Measurements from ENCODE around the gene SYT2. TPM values are rescaled to one million over a fixed set of nuclear protein-coding genes. Genes with fewer than 3 reads are reported as not detected.

SYT2 gene
- total and polyA plus RNA-seq, 2 donors from 2014 or later, result 0.15 to 0.19 TPM

- intact Hi-C loops (cut with DNase I), result no loop called here
- Histone ChIP-seq H3K9me3 (ENCODE audit: control insufficient read depth in 2 of 3, insufficient read depth in 1 of 3, low read length in 3 of 3) (no peaks in the 10 kb centered on the region), H3K4me3 (ENCODE audit: low read length in 3 of 3) (no peak overlapping the region), H3K36me3 (ENCODE audit: control insufficient read depth in 2 of 3, insufficient read depth in 3 of 3, low read length in 3 of 3) (no peaks in the 10 kb centered on the region), H3K4me1 (ENCODE audit: control insufficient read depth in 2 of 3, insufficient read depth in 2 of 3, low read depth in 1 of 3, low read length in 3 of 3) (no peaks in the 10 kb centered on the region), H3K9ac (ENCODE audit: low read length in 3 of 3) (no peak overlapping the region), H3K27ac (ENCODE audit: low read depth in 2 of 2, low read length in 2 of 2) (no peak overlapping the region), H3K27me3 (ENCODE audit: control insufficient read depth, insufficient read depth, low read length) (no peaks in the 10 kb centered on the region)
- TF ChIP-seq CTCF (IDR thresholded peaks at IDR 0.05; ENCODE audit: borderline replicate concordance, extremely low read depth, insufficient read depth), result no peak
- FAIRE-seq (no peak), DNase-seq (no peak)
Observed at GRCh38 chr1:202689082-202689481, 21.2 kb downstream of the SYT2 start.

- Histone ChIP-seq H3K36me3 (ENCODE audit: control insufficient read depth in 2 of 3, insufficient read depth in 3 of 3, low read length in 3 of 3) (no peaks in the 10 kb centered on the region), H3K4me3 (ENCODE audit: low read length in 3 of 3) (no peak overlapping the region), H3K4me1 (ENCODE audit: control insufficient read depth in 2 of 3, insufficient read depth in 2 of 3, low read depth in 1 of 3, low read length in 3 of 3) (no peaks in the 10 kb centered on the region), H3K9me3 (ENCODE audit: control insufficient read depth in 2 of 3, insufficient read depth in 1 of 3, low read length in 3 of 3) (no peaks in the 10 kb centered on the region), H3K9ac (ENCODE audit: low read length in 3 of 3) (no peak overlapping the region), H3K27ac (ENCODE audit: low read depth in 2 of 2, low read length in 2 of 2) (no peak overlapping the region), H3K27me3 (ENCODE audit: control insufficient read depth, insufficient read depth, low read length) (no peaks in the 10 kb centered on the region)
- intact Hi-C loops (cut with DNase I), result no loop called here
- no peak for DNase-seq
- no peak for FAIRE-seq
- TF ChIP-seq CTCF (IDR thresholded peaks at IDR 0.05; ENCODE audit: borderline replicate concordance, extremely low read depth, insufficient read depth), result no peak
Observed at GRCh38 chr1:202688401-202688800, 21.9 kb downstream of the SYT2 start.

GRCh38 chr1:202687798-202688197, 22.5 kb downstream of the SYT2 start:
- intact Hi-C loops (cut with DNase I), result no loop called here
- TF ChIP-seq CTCF (IDR thresholded peaks at IDR 0.05; ENCODE audit: borderline replicate concordance, extremely low read depth, insufficient read depth), result no peak
- Histone ChIP-seq H3K27ac (ENCODE audit: low read depth in 2 of 2, low read length in 2 of 2) (no peak overlapping the region), H3K27me3 (ENCODE audit: control insufficient read depth, insufficient read depth, low read length) (no peaks in the 10 kb centered on the region), H3K36me3 (ENCODE audit: control insufficient read depth in 2 of 3, insufficient read depth in 3 of 3, low read length in 3 of 3) (no peaks in the 10 kb centered on the region), H3K9me3 (ENCODE audit: control insufficient read depth in 2 of 3, insufficient read depth in 1 of 3, low read length in 3 of 3) (no peaks in the 10 kb centered on the region), H3K9ac (ENCODE audit: low read length in 3 of 3) (no peak overlapping the region), H3K4me3 (ENCODE audit: low read length in 3 of 3) (no peak overlapping the region), H3K4me1 (ENCODE audit: control insufficient read depth in 2 of 3, insufficient read depth in 2 of 3, low read depth in 1 of 3, low read length in 3 of 3) (no peaks in the 10 kb centered on the region)
- DNase-seq (no peak), FAIRE-seq (no peak)

- no peak for FAIRE-seq
Observed at GRCh38 chr1:202687370-202687769, 22.9 kb downstream of the SYT2 start.

More at GRCh38 chr1:202687370-202687769, 22.9 kb downstream of the SYT2 start:
- H3K4me3 ChIP-seq (ENCODE audit: low read length in 3 of 3), result no peak overlapping the region
- no peaks in the 10 kb centered on the region for H3K27me3 ChIP-seq (ENCODE audit: control insufficient read depth, insufficient read depth, low read length)
- no peak for DNase-seq
- H3K9me3 ChIP-seq (ENCODE audit: control insufficient read depth in 2 of 3, insufficient read depth in 1 of 3, low read length in 3 of 3), result no peaks in the 10 kb centered on the region
- H3K27ac ChIP-seq (ENCODE audit: low read depth in 2 of 2, low read length in 2 of 2), result no peak overlapping the region
- intact Hi-C loops (cut with DNase I), result no loop called here
- no peak overlapping the region for H3K9ac ChIP-seq (ENCODE audit: low read length in 3 of 3)
- H3K4me1 ChIP-seq (ENCODE audit: control insufficient read depth in 2 of 3, insufficient read depth in 2 of 3, low read depth in 1 of 3, low read length in 3 of 3), result no peaks in the 10 kb centered on the region
- TF ChIP-seq CTCF (IDR thresholded peaks at IDR 0.05; ENCODE audit: borderline replicate concordance, extremely low read depth, insufficient read depth), result no peak
- H3K36me3 ChIP-seq (ENCODE audit: control insufficient read depth in 2 of 3, insufficient read depth in 3 of 3, low read length in 3 of 3), result no peaks in the 10 kb centered on the region
